ENCODE measurements around the gene ASTL.

The ASTL gene

DNA sequence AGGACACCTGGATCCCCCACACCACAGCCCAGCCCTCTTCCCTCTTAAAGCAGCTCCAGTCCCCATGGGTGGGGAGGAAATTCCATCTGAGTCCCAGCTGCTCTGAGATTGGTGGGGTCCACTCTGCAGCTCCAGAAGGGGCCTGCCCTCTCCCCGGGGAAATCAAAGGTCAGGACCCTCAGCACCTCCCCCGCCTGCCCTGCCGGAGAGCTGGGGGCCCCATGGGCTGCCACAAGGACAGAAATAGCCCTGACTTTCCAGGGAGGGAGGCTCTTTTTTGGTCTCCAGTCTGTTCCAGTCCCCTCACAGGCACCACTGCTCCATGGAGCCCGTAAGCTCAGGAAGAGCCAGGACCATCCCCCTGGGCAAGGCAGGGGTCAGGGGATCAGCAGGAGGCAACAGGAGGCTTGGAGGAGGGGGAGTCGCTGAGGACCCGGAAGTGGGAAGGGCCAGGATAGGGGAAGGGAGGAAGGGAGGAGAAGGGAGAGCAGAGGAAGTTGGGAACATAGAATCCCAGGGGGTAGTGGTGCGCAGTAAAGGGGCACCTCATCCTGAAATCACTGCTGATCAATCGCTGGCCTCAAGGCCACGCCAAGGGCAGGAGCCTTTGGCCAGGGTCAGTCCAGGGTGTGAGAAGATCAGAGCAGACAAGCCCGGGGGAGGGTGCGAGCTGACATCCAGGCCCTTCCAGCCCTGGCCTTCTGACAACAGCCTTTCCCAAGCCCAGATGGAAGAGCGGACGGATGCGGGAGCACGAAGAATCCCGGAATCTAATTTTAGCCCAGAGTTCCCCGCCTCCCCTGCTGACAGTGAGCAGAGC, 29.6 kb downstream of the ASTL start:
- Histone ChIP-seq H3K36me3 (ENCODE audit: control insufficient read depth in 2 of 2, insufficient read depth in 1 of 2, low read length in 2 of 2) (no peaks in the 10 kb centered on the region), H3K27ac (ENCODE audit: extremely low read depth, low read depth, low read length) (no peak overlapping the region), H3K9me3 (ENCODE audit: control insufficient read depth, insufficient read depth, low read depth, low read length) (no peaks in the 10 kb centered on the region), H3K4me1 (ENCODE audit: control insufficient read depth, insufficient read depth, low read length) (no peaks in the 10 kb centered on the region), H3K4me3 (ENCODE audit: low read depth, low read length) (no peak overlapping the region)
- ChIA-PET POLR2A (no interaction called here), CTCF (interaction anchor here (0.9 to 1.1 kb wide), 2 partner anchors 8 to 87 kb away, joined by 3 to 6 read pairs; no protein-coding TSS in a partner anchor)
- TF ChIP-seq, protein P1, sequence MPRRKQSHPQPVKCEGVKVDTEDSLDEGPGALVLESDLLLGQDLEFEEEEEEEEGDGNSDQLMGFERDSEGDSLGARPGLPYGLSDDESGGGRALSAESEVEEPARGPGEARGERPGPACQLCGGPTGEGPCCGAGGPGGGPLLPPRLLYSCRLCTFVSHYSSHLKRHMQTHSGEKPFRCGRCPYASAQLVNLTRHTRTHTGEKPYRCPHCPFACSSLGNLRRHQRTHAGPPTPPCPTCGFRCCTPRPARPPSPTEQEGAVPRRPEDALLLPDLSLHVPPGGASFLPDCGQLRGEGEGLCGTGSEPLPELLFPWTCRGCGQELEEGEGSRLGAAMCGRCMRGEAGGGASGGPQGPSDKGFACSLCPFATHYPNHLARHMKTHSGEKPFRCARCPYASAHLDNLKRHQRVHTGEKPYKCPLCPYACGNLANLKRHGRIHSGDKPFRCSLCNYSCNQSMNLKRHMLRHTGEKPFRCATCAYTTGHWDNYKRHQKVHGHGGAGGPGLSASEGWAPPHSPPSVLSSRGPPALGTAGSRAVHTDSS (tag by site-specific recombination; IDR thresholded peaks at IDR 0.05) = no peak
- no peak for TF ChIP-seq GFI1B (tag by site-specific recombination; IDR thresholded peaks at IDR 0.05)
- TF ChIP-seq ZNF16 (tag by site-specific recombination; IDR thresholded peaks at IDR 0.05; ENCODE audit: low read depth) = no peak
- TF ChIP-seq, protein P2, sequence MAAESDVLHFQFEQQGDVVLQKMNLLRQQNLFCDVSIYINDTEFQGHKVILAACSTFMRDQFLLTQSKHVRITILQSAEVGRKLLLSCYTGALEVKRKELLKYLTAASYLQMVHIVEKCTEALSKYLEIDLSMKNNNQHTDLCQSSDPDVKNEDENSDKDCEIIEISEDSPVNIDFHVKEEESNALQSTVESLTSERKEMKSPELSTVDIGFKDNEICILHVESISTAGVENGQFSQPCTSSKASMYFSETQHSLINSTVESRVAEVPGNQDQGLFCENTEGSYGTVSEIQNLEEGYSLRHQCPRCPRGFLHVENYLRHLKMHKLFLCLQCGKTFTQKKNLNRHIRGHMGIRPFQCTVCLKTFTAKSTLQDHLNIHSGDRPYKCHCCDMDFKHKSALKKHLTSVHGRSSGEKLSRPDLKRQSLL (tag by site-specific recombination; IDR thresholded peaks at IDR 0.05) = no peak
- TF ChIP-seq ZNF529 (tag by site-specific recombination; IDR thresholded peaks at IDR 0.05; ENCODE audit: insufficient replicate concordance) = no peak
- TF ChIP-seq ZNF621 (tag by site-specific recombination; IDR thresholded peaks at IDR 0.05) = no peak
- TF ChIP-seq, protein P3, sequence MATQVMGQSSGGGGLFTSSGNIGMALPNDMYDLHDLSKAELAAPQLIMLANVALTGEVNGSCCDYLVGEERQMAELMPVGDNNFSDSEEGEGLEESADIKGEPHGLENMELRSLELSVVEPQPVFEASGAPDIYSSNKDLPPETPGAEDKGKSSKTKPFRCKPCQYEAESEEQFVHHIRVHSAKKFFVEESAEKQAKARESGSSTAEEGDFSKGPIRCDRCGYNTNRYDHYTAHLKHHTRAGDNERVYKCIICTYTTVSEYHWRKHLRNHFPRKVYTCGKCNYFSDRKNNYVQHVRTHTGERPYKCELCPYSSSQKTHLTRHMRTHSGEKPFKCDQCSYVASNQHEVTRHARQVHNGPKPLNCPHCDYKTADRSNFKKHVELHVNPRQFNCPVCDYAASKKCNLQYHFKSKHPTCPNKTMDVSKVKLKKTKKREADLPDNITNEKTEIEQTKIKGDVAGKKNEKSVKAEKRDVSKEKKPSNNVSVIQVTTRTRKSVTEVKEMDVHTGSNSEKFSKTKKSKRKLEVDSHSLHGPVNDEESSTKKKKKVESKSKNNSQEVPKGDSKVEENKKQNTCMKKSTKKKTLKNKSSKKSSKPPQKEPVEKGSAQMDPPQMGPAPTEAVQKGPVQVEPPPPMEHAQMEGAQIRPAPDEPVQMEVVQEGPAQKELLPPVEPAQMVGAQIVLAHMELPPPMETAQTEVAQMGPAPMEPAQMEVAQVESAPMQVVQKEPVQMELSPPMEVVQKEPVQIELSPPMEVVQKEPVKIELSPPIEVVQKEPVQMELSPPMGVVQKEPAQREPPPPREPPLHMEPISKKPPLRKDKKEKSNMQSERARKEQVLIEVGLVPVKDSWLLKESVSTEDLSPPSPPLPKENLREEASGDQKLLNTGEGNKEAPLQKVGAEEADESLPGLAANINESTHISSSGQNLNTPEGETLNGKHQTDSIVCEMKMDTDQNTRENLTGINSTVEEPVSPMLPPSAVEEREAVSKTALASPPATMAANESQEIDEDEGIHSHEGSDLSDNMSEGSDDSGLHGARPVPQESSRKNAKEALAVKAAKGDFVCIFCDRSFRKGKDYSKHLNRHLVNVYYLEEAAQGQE (tag by site-specific recombination; IDR thresholded peaks at IDR 0.05) = no peak
- no peak for TF ChIP-seq ZBTB20 (tag by site-specific recombination; IDR thresholded peaks at IDR 0.05)
- TF ChIP-seq ZFP69B (tag by site-specific recombination; IDR thresholded peaks at IDR 0.05) = no peak
- TF ChIP-seq ZBTB7A (tag by site-specific recombination; IDR thresholded peaks at IDR 0.05; ENCODE audit: low read depth) = no peak
- TF ChIP-seq, protein P4, sequence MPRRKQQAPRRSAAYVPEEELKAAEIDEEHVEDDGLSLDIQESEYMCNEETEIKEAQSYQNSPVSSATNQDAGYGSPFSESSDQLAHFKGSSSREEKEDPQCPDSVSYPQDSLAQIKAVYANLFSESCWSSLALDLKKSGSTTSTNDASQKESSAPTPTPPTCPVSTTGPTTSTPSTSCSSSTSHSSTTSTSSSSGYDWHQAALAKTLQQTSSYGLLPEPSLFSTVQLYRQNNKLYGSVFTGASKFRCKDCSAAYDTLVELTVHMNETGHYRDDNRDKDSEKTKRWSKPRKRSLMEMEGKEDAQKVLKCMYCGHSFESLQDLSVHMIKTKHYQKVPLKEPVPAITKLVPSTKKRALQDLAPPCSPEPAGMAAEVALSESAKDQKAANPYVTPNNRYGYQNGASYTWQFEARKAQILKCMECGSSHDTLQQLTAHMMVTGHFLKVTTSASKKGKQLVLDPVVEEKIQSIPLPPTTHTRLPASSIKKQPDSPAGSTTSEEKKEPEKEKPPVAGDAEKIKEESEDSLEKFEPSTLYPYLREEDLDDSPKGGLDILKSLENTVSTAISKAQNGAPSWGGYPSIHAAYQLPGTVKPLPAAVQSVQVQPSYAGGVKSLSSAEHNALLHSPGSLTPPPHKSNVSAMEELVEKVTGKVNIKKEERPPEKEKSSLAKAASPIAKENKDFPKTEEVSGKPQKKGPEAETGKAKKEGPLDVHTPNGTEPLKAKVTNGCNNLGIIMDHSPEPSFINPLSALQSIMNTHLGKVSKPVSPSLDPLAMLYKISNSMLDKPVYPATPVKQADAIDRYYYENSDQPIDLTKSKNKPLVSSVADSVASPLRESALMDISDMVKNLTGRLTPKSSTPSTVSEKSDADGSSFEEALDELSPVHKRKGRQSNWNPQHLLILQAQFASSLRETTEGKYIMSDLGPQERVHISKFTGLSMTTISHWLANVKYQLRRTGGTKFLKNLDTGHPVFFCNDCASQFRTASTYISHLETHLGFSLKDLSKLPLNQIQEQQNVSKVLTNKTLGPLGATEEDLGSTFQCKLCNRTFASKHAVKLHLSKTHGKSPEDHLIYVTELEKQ (tag by site-specific recombination; IDR thresholded peaks at IDR 0.05; ENCODE audit: borderline replicate concordance) = no peak
- TF ChIP-seq ZNF239 (tag by site-specific recombination; IDR thresholded peaks at IDR 0.05) = no peak
- TF ChIP-seq ZNF391 (tag by site-specific recombination; IDR thresholded peaks at IDR 0.05; ENCODE audit: borderline replicate concordance, low read depth) = no peak
- TF ChIP-seq GLIS1 (tag by site-specific recombination; IDR thresholded peaks at IDR 0.05) = no peak
- no peak for TF ChIP-seq ZNF626 (tag by site-specific recombination; IDR thresholded peaks at IDR 0.05)
- no peak for TF ChIP-seq GLI2 (tag by site-specific recombination; IDR thresholded peaks at IDR 0.05; ENCODE audit: borderline replicate concordance, low read depth)
- TF ChIP-seq, protein P5, sequence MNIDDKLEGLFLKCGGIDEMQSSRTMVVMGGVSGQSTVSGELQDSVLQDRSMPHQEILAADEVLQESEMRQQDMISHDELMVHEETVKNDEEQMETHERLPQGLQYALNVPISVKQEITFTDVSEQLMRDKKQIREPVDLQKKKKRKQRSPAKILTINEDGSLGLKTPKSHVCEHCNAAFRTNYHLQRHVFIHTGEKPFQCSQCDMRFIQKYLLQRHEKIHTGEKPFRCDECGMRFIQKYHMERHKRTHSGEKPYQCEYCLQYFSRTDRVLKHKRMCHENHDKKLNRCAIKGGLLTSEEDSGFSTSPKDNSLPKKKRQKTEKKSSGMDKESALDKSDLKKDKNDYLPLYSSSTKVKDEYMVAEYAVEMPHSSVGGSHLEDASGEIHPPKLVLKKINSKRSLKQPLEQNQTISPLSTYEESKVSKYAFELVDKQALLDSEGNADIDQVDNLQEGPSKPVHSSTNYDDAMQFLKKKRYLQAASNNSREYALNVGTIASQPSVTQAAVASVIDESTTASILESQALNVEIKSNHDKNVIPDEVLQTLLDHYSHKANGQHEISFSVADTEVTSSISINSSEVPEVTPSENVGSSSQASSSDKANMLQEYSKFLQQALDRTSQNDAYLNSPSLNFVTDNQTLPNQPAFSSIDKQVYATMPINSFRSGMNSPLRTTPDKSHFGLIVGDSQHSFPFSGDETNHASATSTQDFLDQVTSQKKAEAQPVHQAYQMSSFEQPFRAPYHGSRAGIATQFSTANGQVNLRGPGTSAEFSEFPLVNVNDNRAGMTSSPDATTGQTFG (tag by site-specific recombination; IDR thresholded peaks at IDR 0.05; ENCODE audit: borderline replicate concordance) = no peak

All from HEK293 (cell line).